HCT116 (cell line): ENCODE results near the gene CAAP1. TPM values are rescaled to one million over a fixed set of nuclear protein-coding genes. Genes with fewer than 3 reads are reported as not detected.

ENCODE experiments used
- ATAC-seq: fragments of 200-7000 bp; cut with Tn5 transposase; 2 replicates; pipeline ENCODE4 v1.9.1; 2020; ENCODE audit warnings: mild to moderate bottlenecking, moderate library complexity
- BruUV-seq: library from RNA; stranded (reverse); fragments of 400-500 nt; replicated peaks from 2 replicates; lab custom pipeline; 2021; lab: Mats Ljungman, UMichigan
- CTCF ChIA-PET: fragments of 300-600 bp; sonication (Branson Sonifier 250); formaldehyde crosslinking; loops from one replicate; lab custom pipeline; 2021; ENCODE audit warnings: antibody characterized with exemption; lab: Charles Lee
- POLR2A ChIA-PET: fragments of 300-600, 350-600 bp; sonication (Branson Sonifier 250); formaldehyde crosslinking; loops from one replicate; lab custom pipeline; 2021; ENCODE audit warnings: antibody characterized with exemption; lab: Charles Lee
- RAD21 ChIA-PET, 2 experiments: fragments of 300-600 bp; sonication (Branson Sonifier 250); formaldehyde crosslinking; loops; one replicate each; lab custom pipeline; 2023; ENCODE audit warnings: low total read pairs in 2 of 2; ENCODE audit not compliant: uncharacterized antibody in 2 of 2, unreplicated experiment in 2 of 2, low non-redundant PET in 1 of 2; lab: Charles Lee
- DNase-seq: peaks from one replicate; pipeline ENCODE4 v3.0.0-alpha.2; 2010; ENCODE audit warnings: low read depth, low spot score
- H2AFZ ChIP-seq: fragments of 200-600 bp; shearing (Covaris generic), sonication (generic); 2 replicates; pipeline ENCODE4 v1.6.1; 2017; ENCODE audit warnings: low read depth, mixed run types, mixed read lengths, antibody characterized with exemption, low read length; ENCODE audit not compliant: poor library complexity, severe bottlenecking
- H3K27ac ChIP-seq: 2 replicates; pipeline ENCODE4 v1.5.1; 2012; ENCODE audit warnings: low read depth, low read length
- H3K27me3 ChIP-seq: fragments of 200-600 bp; sonication (generic); 2 replicates; pipeline ENCODE4 v1.6.1; 2016; ENCODE audit warnings: mixed run types, low read length, mixed read lengths; ENCODE audit not compliant: insufficient read depth
- H3K36me3 ChIP-seq, 2 experiments: fragments of 200-500 bp in 1 of 2; fragments of 200-600 bp in 1 of 2; sonication (Bioruptor generic) in 1 of 2; sonication (generic) in 1 of 2; 2 replicates each; pipeline versions ENCODE4 v1.5.1 to v1.6.1; 2014 to 2016; ENCODE audit warnings: low read length in 2 of 2, inconsistent platforms in 1 of 2, mixed read lengths in 1 of 2, mixed run types in 1 of 2; ENCODE audit not compliant: insufficient read depth in 2 of 2, control insufficient read depth in 1 of 2
- H3K4me1 ChIP-seq, 2 experiments: fragments of 200-600 bp in 1 of 2; sonication (generic) in 1 of 2; 2 replicates each; pipeline versions ENCODE4 v1.5.1 to v1.6.1; 2012 to 2017; ENCODE audit warnings: low read length in 2 of 2, inconsistent platforms in 1 of 2, mild to moderate bottlenecking in 1 of 2, mixed read lengths in 1 of 2, mixed run types in 1 of 2, moderate library complexity in 1 of 2; ENCODE audit not compliant: insufficient read depth in 2 of 2, control insufficient read depth in 1 of 2
- H3K4me2 ChIP-seq: fragments of 200-600 bp; sonication (generic); 2 replicates; pipeline ENCODE4 v1.6.1; 2017; ENCODE audit warnings: mixed run types, low read length, mixed read lengths
- H3K4me3 ChIP-seq, 2 experiments: fragments of 200-600 bp in 1 of 2; sonication (generic) in 1 of 2; replicated peaks in 1 of 2; 2 replicates each; pipeline ENCODE4 v1.5.1; 2011 to 2016; ENCODE audit warnings: low read length in 2 of 2, control low read depth in 1 of 2, low read depth in 1 of 2, mild to moderate bottlenecking in 1 of 2, mixed read lengths in 1 of 2, mixed run types in 1 of 2
- H3K79me2 ChIP-seq: fragments of 200-600 bp; sonication (generic); 2 replicates; pipeline ENCODE4 v1.6.1; 2017; ENCODE audit warnings: mild to moderate bottlenecking, mixed run types, low read length, moderate library complexity, mixed read lengths; ENCODE audit not compliant: insufficient read depth
- H3K9ac ChIP-seq: fragments of 200-600 bp; sonication (generic); 2 replicates; pipeline ENCODE4 v1.6.1; 2016; ENCODE audit warnings: low read length, mixed read lengths
- H3K9me2 ChIP-seq: fragments of 200-600 bp; sonication (generic), shearing (Covaris generic); 2 replicates; pipeline ENCODE4 v1.6.1; 2017; ENCODE audit warnings: mixed run types, mild to moderate bottlenecking, moderate library complexity; ENCODE audit not compliant: insufficient read depth
- H3K9me3 ChIP-seq, 2 experiments: fragments of 200-500 bp in 1 of 2; fragments of 200-600 bp in 1 of 2; sonication (Bioruptor generic) in 1 of 2; sonication (generic) in 1 of 2; 2 replicates each; pipeline ENCODE4 v1.6.1; 2014 to 2017; ENCODE audit warnings: low read length in 2 of 2, mixed read lengths in 2 of 2, inconsistent platforms in 1 of 2, low read depth in 1 of 2, mild to moderate bottlenecking in 1 of 2, mixed run types in 1 of 2, moderate library complexity in 1 of 2; ENCODE audit not compliant: control insufficient read depth in 1 of 2, insufficient read depth in 1 of 2
- H4K20me1 ChIP-seq: fragments of 200-600 bp; sonication (generic), shearing (Covaris generic); 2 replicates; pipeline ENCODE4 v1.6.1; 2017; ENCODE audit warnings: mixed run types, mild to moderate bottlenecking, moderate library complexity; ENCODE audit not compliant: insufficient read depth
- EGR1 ChIP-seq: IDR thresholded peaks from 2 replicates; pipeline ENCODE4 v1.6.1; 2012; ENCODE audit warnings: low read depth
- ELF1 ChIP-seq: IDR thresholded peaks from 2 replicates; pipeline ENCODE4 v1.6.1; 2012; ENCODE audit warnings: low read depth, borderline replicate concordance
- EZH2 ChIP-seq: fragments of 200-600 bp; sonication (generic); IDR thresholded peaks from 2 replicates; pipeline ENCODE4 v1.6.1; 2017; ENCODE audit warnings: antibody characterized with exemption, mixed run types
- POLR2AphosphoS5 ChIP-seq: IDR thresholded peaks from 2 replicates; pipeline ENCODE4 v1.6.1; 2011; ENCODE audit warnings: mild to moderate bottlenecking, low read depth, low read length, moderate library complexity
- RAD21 ChIP-seq: IDR thresholded peaks from 2 replicates; pipeline ENCODE4 v1.6.1; 2012; ENCODE audit warnings: low read depth, mild to moderate bottlenecking
- SP1 ChIP-seq: IDR thresholded peaks from 2 replicates; pipeline ENCODE4 v1.6.1; 2012; ENCODE audit warnings: low read depth
- SRF ChIP-seq: IDR thresholded peaks from 2 replicates; pipeline ENCODE4 v1.6.1; 2012; ENCODE audit warnings: low read depth
- YY1 ChIP-seq: IDR thresholded peaks from 2 replicates; pipeline ENCODE4 v1.6.1; 2011; ENCODE audit warnings: low read length, low read depth, moderate library complexity, mild to moderate bottlenecking; ENCODE audit not compliant: insufficient replicate concordance; ENCODE audit errors: extremely low read depth
- ZNF274 ChIP-seq: fragments of 200-500 bp; sonication (Bioruptor generic); IDR thresholded peaks from 2 replicates; pipeline ENCODE4 v1.6.1; 2014; ENCODE audit warnings: mild to moderate bottlenecking, low read depth, low read length, inconsistent platforms
- intact Hi-C: fragments of 100-400 bp; cut with micrococcal nuclease; formaldehyde crosslinking; loops from 2 replicates; pipeline ENCODE4 v1.10.0; 2022
- total RNA-seq: library from RNA; stranded (reverse); gene quantifications from one replicate; pipeline ENCODE4 v1.2.1, GENCODE V29; 2021; ENCODE audit not compliant: unreplicated experiment
- TF ChIP-seq, protein P1 (sequence below): IDR thresholded peaks from 2 replicates; pipeline ENCODE4 v1.6.1; 2011; ENCODE audit warnings: mild to moderate bottlenecking, low read length, moderate library complexity; ENCODE audit not compliant: insufficient replicate concordance; ENCODE audit errors: extremely low read depth

Gene CAAP1
- total RNA-seq, 1 experiment from 2014 or later, result 19.1 TPM

- ChIA-PET CTCF (no interaction called here), POLR2A (no interaction called here), RAD21 (no interaction called here)
- no peaks in the 10 kb centered on the region for H3K9me3 ChIP-seq
- no peaks in the 10 kb centered on the region for H3K27me3 ChIP-seq
- BruUV-seq, result no TSS peak
- no peaks in the 10 kb centered on the region for H3K9me2 ChIP-seq
- intact Hi-C loops, result loop anchor here (10.0 kb wide), 1 partner anchor 57 kb away; no protein-coding TSS in a partner anchor
- H4K20me1 ChIP-seq, result no peaks in the 10 kb centered on the region
- ATAC-seq, result no peak
- H3K4me2 ChIP-seq, result no peak overlapping the region
- no peak for DNase-seq
- no peaks in the 10 kb centered on the region for H3K4me1 ChIP-seq
- no peaks in the 10 kb centered on the region for H3K79me2 ChIP-seq
- H3K4me3 ChIP-seq, result no peak overlapping the region
- no peak overlapping the region for H2AFZ ChIP-seq
- H3K36me3 ChIP-seq, result no peaks in the 10 kb centered on the region
- H3K9ac ChIP-seq, result no peak overlapping the region
- H3K27ac ChIP-seq, result no peak overlapping the region
- no peak for TF ChIP-seq EGR1
- no peak for TF ChIP-seq EZH2
- no peak for TF ChIP-seq POLR2AphosphoS5
- TF ChIP-seq YY1, result no peak
- no peak for TF ChIP-seq RAD21
- TF ChIP-seq, protein P1, sequence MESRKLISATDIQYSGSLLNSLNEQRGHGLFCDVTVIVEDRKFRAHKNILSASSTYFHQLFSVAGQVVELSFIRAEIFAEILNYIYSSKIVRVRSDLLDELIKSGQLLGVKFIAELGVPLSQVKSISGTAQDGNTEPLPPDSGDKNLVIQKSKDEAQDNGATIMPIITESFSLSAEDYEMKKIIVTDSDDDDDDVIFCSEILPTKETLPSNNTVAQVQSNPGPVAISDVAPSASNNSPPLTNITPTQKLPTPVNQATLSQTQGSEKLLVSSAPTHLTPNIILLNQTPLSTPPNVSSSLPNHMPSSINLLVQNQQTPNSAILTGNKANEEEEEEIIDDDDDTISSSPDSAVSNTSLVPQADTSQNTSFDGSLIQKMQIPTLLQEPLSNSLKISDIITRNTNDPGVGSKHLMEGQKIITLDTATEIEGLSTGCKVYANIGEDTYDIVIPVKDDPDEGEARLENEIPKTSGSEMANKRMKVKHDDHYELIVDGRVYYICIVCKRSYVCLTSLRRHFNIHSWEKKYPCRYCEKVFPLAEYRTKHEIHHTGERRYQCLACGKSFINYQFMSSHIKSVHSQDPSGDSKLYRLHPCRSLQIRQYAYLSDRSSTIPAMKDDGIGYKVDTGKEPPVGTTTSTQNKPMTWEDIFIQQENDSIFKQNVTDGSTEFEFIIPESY, result no peak
- TF ChIP-seq ZNF274, result no peak
- no peak for TF ChIP-seq SP1
- no peak for TF ChIP-seq ELF1
- no peak for TF ChIP-seq SRF
Measured at GRCh38 chr9:26801772-26802171, 90.8 kb downstream of the CAAP1 start.
